DOHH2 (cell line): ENCODE measurements around the gene VANGL2.

Experiments used
- H3F3A ChIP-seq: fragments of 200-600 bp; sonication (generic), shearing (Covaris generic); 2 replicates; pipeline ENCODE4 v1.6.0; 2016; ENCODE audit warnings: antibody characterized with exemption, mild to moderate bottlenecking; ENCODE audit not compliant: control insufficient read depth, insufficient read depth
- H3K27ac ChIP-seq: fragments of 200-600 bp; sonication (generic); 2 replicates; pipeline ENCODE4 v1.5.1; 2014; ENCODE audit warnings: low read depth, mild to moderate bottlenecking, low read length, moderate library complexity
- H3K27me3 ChIP-seq: fragments of 200-600 bp; sonication (generic); 2 replicates; pipeline ENCODE4 v1.6.1; 2014; ENCODE audit warnings: mild to moderate bottlenecking, low read length, mixed read lengths; ENCODE audit not compliant: control insufficient read depth
- H3K36me3 ChIP-seq: fragments of 200-600 bp; sonication (generic); 2 replicates; pipeline ENCODE4 v1.6.1; 2014; ENCODE audit warnings: mild to moderate bottlenecking, low read length, moderate library complexity, mixed read lengths; ENCODE audit not compliant: control insufficient read depth
- H3K4me1 ChIP-seq: fragments of 200-600 bp; sonication (generic); 2 replicates; pipeline ENCODE4 v1.6.1; 2014; ENCODE audit warnings: mild to moderate bottlenecking, low read length, mixed read lengths; ENCODE audit not compliant: control insufficient read depth
- H3K4me2 ChIP-seq: fragments of 200-600 bp; sonication (generic); 2 replicates; pipeline ENCODE4 v1.6.0; 2014; ENCODE audit warnings: mild to moderate bottlenecking, low read length, moderate library complexity
- H3K4me3 ChIP-seq: fragments of 200-600 bp; sonication (generic); 2 replicates; pipeline ENCODE4 v1.5.1; 2014; ENCODE audit warnings: mild to moderate bottlenecking, low read length, mixed read lengths
- H3K79me2 ChIP-seq: fragments of 200-600 bp; sonication (generic); 2 replicates; pipeline ENCODE4 v1.6.1; 2014; ENCODE audit warnings: mild to moderate bottlenecking, low read length, mixed read lengths; ENCODE audit not compliant: control insufficient read depth
- H3K9me2 ChIP-seq: fragments of 200-600 bp; sonication (generic); replicated peaks from 2 replicates; pipeline ENCODE4 v1.6.1; 2014; ENCODE audit warnings: mild to moderate bottlenecking, low read length, mixed read lengths; ENCODE audit not compliant: control insufficient read depth
- H3K9me3 ChIP-seq: fragments of 200-600 bp; sonication (generic); 2 replicates; pipeline ENCODE4 v1.6.1; 2014; ENCODE audit warnings: antibody characterized with exemption, low read length, mixed read lengths; ENCODE audit not compliant: control insufficient read depth, insufficient read depth
- H4K20me1 ChIP-seq: fragments of 200-600 bp; sonication (generic); 2 replicates; pipeline ENCODE4 v1.6.0; 2014; ENCODE audit warnings: low read depth, mild to moderate bottlenecking, antibody characterized with exemption, low read length, moderate library complexity; ENCODE audit not compliant: control insufficient read depth, insufficient read depth
- CTCF ChIP-seq: fragments of 200-600 bp; sonication (generic); IDR thresholded peaks from one replicate; pipeline ENCODE4 v1.5.1; 2014; ENCODE audit warnings: antibody characterized with exemption, mild to moderate bottlenecking, low read depth, low read length; ENCODE audit not compliant: poor library complexity, severe bottlenecking
- EZH2phosphoT487 ChIP-seq: fragments of 200-600 bp; sonication (generic); IDR thresholded peaks from 2 replicates; pipeline ENCODE4 v1.6.1; 2017; ENCODE audit warnings: borderline replicate concordance, mild to moderate bottlenecking, antibody characterized with exemption, low read length, moderate library complexity, mixed read lengths

Gene VANGL2

GRCh38 chr1:160419150-160419837 is 18.9 kb downstream of the VANGL2 start:
- TF ChIP-seq CTCF (no peak), EZH2phosphoT487 (no peak)
- Histone ChIP-seq H3K9me2 (no peaks in the 10 kb centered on the region), H3K27ac (no peak overlapping the region), H4K20me1 (no peaks in the 10 kb centered on the region), H3K4me1 (no peaks in the 10 kb centered on the region), H3K36me3 (no peaks in the 10 kb centered on the region), H3K4me3 (no peak overlapping the region), H3K27me3 (0 out of 2 replicates have a peak, but pooled peaks cover 5% of the 10 kb centered on the region), H3F3A (no peaks in the 10 kb centered on the region), H3K4me2 (no peak overlapping the region), H3K79me2 (no peaks in the 10 kb centered on the region), H3K9me3 (no peaks in the 10 kb centered on the region)

DNA sequence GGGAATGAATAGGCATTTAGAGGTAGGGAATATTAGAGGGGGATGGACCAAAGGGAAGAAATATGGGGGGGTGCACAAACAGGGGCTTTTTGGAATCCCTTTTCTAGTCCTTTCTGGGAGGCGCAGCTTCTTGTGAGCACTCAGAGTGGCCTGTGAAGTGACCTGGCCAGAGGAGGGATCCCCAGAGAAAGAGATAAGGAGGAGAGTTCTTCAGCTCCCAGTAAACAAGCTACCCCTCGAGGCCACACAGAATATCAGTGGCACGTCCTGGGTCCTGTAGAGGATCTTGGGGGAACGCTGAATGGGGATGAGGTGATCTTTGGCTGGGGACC is 19.4 kb downstream of the VANGL2 start:
- Histone ChIP-seq H3F3A (no peaks in the 10 kb centered on the region), H3K27me3 (0 out of 2 replicates have a peak, but pooled peaks cover 5% of the 10 kb centered on the region), H3K9me2 (no peaks in the 10 kb centered on the region), H3K9me3 (no peaks in the 10 kb centered on the region), H3K4me2 (no peak overlapping the region), H3K36me3 (no peaks in the 10 kb centered on the region), H4K20me1 (no peaks in the 10 kb centered on the region), H3K27ac (no peak overlapping the region), H3K79me2 (no peaks in the 10 kb centered on the region), H3K4me3 (no peak overlapping the region), H3K4me1 (no peaks in the 10 kb centered on the region)
- TF ChIP-seq EZH2phosphoT487 = no peak
- no peak for TF ChIP-seq CTCF

DNA sequence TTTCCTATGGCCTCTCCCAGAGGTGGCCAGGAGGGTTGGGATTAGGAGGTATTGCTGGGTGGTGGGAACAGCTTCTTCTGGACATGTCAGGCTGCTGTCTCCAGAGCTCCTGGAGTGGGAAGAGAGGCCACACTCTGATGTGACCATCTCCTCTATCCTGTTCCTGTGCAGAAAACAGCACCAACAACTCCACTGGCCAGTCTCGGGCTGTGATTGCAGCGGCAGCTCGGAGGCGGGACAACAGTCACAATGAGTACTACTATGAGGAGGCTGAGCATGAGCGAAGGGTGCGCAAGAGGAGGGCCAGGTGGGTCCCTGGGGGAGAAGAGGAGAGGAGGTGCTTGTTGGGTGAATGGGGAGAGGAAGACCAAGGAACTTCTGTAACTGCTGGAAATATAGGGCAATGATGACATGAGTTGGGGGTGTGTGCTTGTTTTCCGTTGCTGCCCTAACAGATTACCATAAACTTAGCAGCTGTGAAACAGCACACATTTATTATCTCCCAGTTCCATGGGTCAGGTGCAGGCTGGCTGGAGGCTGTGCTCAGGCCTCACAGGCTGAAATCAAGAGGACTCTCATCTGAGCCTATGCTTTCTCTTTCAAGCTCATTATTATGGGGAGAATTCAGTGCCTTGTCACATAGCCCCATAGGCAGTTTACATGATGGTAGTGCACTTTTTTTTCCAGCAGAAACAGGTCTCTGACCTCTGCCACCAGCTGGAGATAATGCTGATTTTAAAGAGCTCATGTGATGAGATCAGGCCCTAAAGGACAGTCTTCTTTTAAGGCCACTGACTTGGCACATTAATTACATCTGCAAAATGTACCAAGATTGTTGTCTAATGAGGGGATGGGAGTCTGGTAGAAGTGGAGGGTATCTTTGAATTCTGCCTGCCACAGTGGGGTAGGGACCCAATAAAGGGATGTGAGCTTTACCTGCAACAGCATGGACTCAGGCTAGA is 20.8 kb downstream of the VANGL2 start:
- H3F3A ChIP-seq = no peaks in the 10 kb centered on the region
- no peaks in the 10 kb centered on the region for H3K4me1 ChIP-seq
- no peak overlapping the region for H3K27ac ChIP-seq
- H3K4me3 ChIP-seq = no peak overlapping the region
- no peak overlapping the region for H3K4me2 ChIP-seq
- no peaks in the 10 kb centered on the region for H3K36me3 ChIP-seq
- no peaks in the 10 kb centered on the region for H3K79me2 ChIP-seq
- H3K27me3 ChIP-seq = 0 out of 2 replicates have a peak, but pooled peaks cover 5% of the 10 kb centered on the region
- no peaks in the 10 kb centered on the region for H3K9me3 ChIP-seq
- no peaks in the 10 kb centered on the region for H3K9me2 ChIP-seq
- TF ChIP-seq CTCF (no peak), EZH2phosphoT487 (no peak)
- H4K20me1 ChIP-seq = no peaks in the 10 kb centered on the region
